Esophagus squamous epithelium (tissue), 5 donors: Measurements from ENCODE around the gene HLF. TPM values are rescaled to one million over a fixed set of nuclear protein-coding genes. Genes with fewer than 3 reads are reported as not detected.

Experiments
- DNase-seq: peaks from one replicate; lab custom pipeline; 2025; lab: John Stamatoyannopoulos, UW
- H3K27ac ChIP-seq, 4 donors: fragments of 200-600 bp; sonication (generic); one replicate each; pipeline ENCODE4 v1.5.1; 2016 to 2019; ENCODE audit warnings: mild to moderate bottlenecking in 1 of 4
- H3K27me3 ChIP-seq, 4 donors: fragments of 200-600 bp; sonication (generic); 1 replicate in 3 of 4; 2 replicates in 1 of 4; pipeline versions ENCODE4 v1.5.1 to v1.6.0; 2017 to 2021; ENCODE audit warnings: antibody characterized with exemption in 1 of 4
- H3K36me3 ChIP-seq, 3 donors: fragments of 200-600 bp; sonication (generic); one replicate each; pipeline ENCODE4 v1.5.1; 2016 to 2019
- H3K4me1 ChIP-seq, 3 donors: fragments of 200-600 bp; sonication (generic); one replicate each; pipeline ENCODE4 v1.5.1; 2017 to 2019
- H3K4me3 ChIP-seq, 4 donors: fragments of 200-600 bp; sonication (generic); 1 replicate in 3 of 4; 2 replicates in 1 of 4; pipeline ENCODE4 v1.5.1; 2016 to 2019; ENCODE audit warnings: mild to moderate bottlenecking in 2 of 4, moderate library complexity in 1 of 4
- H3K9me3 ChIP-seq, 3 donors: fragments of 200-600 bp; sonication (generic); one replicate each; pipeline ENCODE4 v1.5.1; 2016 to 2019
- CTCF ChIP-seq, 6 experiments: fragments of 450-650 bp in 4 of 6; fragments of 200-600 bp in 2 of 6; sonication (generic) in 2 of 6; IDR thresholded peaks; one replicate each; pipeline ENCODE4 v1.5.1; 2016 to 2019; ENCODE audit warnings: antibody characterized with exemption in 6 of 6, mild to moderate bottlenecking in 4 of 6, moderate library complexity in 4 of 6
- POLR2A ChIP-seq, 4 donors: fragments of 450-650 bp; IDR thresholded peaks; one replicate each; pipeline ENCODE4 v1.6.1; 2017; ENCODE audit warnings: antibody characterized with exemption in 4 of 4, mild to moderate bottlenecking in 4 of 4, moderate library complexity in 3 of 4
- WGBS, 2 donors: methylation state at CpG; one replicate each; pipeline ENCODE4 v1.1.5; 2018; 5-methylcytosine and 5-hydroxymethylcytosine counted together
- intact Hi-C: fragments of 100-400 bp; cut with DNase I; formaldehyde crosslinking; loops from one replicate; pipeline ENCODE4 v1.15.0; 2022
- total RNA-seq, 4 donors: library from RNA; depleted of rRNA; stranded (reverse); fragments of >200 nt; gene quantifications; one replicate each; pipeline ENCODE4 v1.1.0, GENCODE V29; 2016
- donor health status: DM: yes; HTN: yes; CAD: no.

HLF gene
- total RNA-seq, 4 donors from 2014 or later: 7.7 to 55.1 (median 22.8) TPM

GRCh38 chr17:55284001-55284884 is 19.5 kb downstream of the HLF start:
- no peak for TF ChIP-seq CTCF (IDR thresholded peaks at IDR 0.05)
- TF ChIP-seq POLR2A (IDR thresholded peaks at IDR 0.05): no peak
- no peak for DNase-seq
- 46 to 70% methylated on average over 6 to 7 of the region's 7 CpGs for WGBS, 2 donors
- intact Hi-C loops: no loop called here
- peaks cover 22 to 95% (median 51%) of the 10 kb centered on the region in 3 donors for H3K4me1 ChIP-seq
- H3K36me3 ChIP-seq: peaks cover 0 to 41% (median 5%) of the 10 kb centered on the region in 3 donors
- H3K9me3 ChIP-seq: no peaks in the 10 kb centered on the region
- H3K4me3 ChIP-seq: peak overlapping the region in 1 of 4 donors; percentile 15
- H3K27ac ChIP-seq: peak overlapping the region; percentile 66 to 93 (median 87)
- no peaks in the 10 kb centered on the region for H3K27me3 ChIP-seq

- Histone ChIP-seq H3K4me3 (no peak overlapping the region), H3K27ac (peak overlapping the region; percentile 66 to 93 (median 87)), H3K36me3 (peaks cover 0 to 43% (median 3%) of the 10 kb centered on the region in 3 donors), H3K9me3 (no peaks in the 10 kb centered on the region), H3K4me1 (peaks cover 22 to 96% (median 51%) of the 10 kb centered on the region in 3 donors), H3K27me3 (no peaks in the 10 kb centered on the region)
- DNase-seq: no peak
- no peak for TF ChIP-seq POLR2A (IDR thresholded peaks at IDR 0.05)
- no peak for TF ChIP-seq CTCF (IDR thresholded peaks at IDR 0.05)
- intact Hi-C loops: no loop called here
- 17 to 20% methylated on average over 1 to 2 of the region's 2 CpGs for WGBS, 2 donors
These were observed 20.2 kb downstream of the HLF start for GRCh38 chr17:55284944-55285339.

GRCh38 chr17:55285340-55286301 is 20.9 kb downstream of the HLF start:
- WGBS, 2 donors: 20 to 30% methylated on average over 7 to 10 of the region's 11 CpGs
- Histone ChIP-seq H3K4me3 (peak overlapping the region in 1 of 4 donors; percentile 38), H3K27me3 (no peaks in the 10 kb centered on the region), H3K4me1 (peaks cover 22 to 98% (median 51%) of the 10 kb centered on the region in 3 donors), H3K9me3 (no peaks in the 10 kb centered on the region), H3K36me3 (peaks cover 0 to 43% (median 0%) of the 10 kb centered on the region in 3 donors), H3K27ac (peak overlapping the region; percentile 66 to 93 (median 87))
- intact Hi-C loops: no loop called here
- DNase-seq: no peak
- TF ChIP-seq POLR2A (IDR thresholded peaks at IDR 0.05) (no peak), CTCF (IDR thresholded peaks at IDR 0.05) (no peak)

DNA sequence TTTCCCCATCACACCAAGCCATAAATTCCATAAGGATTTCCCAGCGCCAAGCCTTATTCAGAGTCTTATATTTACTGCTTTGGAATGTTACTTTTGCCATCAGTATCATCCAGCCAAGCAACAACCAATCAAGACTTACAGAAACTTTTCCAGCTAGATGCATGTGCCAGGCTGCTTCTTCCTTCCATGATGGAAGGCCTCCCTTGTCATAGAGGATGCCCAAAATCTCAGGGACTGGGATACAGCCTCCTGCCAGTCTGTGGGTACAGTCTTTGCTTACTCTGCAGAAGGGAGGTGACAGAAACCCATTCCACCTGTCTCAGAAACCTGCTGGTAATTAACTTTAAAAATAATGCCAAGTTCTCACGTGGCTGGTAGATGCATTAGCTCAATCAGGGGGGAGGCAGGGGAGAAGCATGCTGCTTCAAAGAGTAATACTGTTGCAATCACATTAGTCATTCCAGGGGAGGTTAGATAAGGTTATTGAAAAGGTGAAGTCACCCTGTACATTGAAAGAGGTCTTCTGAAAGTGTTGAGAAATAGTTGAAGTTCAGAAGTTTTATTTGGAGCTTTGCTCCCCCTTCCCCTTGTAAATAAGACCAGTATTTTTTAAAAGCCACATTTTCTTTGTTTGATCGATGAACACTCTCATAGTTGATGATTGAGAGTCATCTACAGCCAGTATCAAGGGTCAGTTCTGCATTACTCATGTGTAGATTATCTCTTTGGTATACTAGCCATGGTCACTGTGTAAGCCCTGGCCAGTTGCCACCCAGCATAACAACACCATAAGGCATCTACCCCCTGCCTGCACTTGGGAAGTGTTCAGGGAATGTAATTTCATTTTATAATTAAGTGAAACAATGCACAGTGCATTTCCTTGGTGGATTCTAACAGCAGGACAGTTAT is 22.2 kb downstream of the HLF start:
- Histone ChIP-seq H3K9me3 (no peaks in the 10 kb centered on the region), H3K27ac (peak overlapping the region; percentile 66 to 93 (median 87)), H3K36me3 (peaks cover 0 to 43% (median 0%) of the 10 kb centered on the region in 3 donors), H3K4me1 (peaks cover 22 to 89% (median 51%) of the 10 kb centered on the region in 3 donors), H3K27me3 (no peaks in the 10 kb centered on the region), H3K4me3 (no peak overlapping the region)
- intact Hi-C loops: no loop called here
- TF ChIP-seq POLR2A (IDR thresholded peaks at IDR 0.05) (no peak), CTCF (IDR thresholded peaks at IDR 0.05) (no peak)
- 55 to 74% methylated on average over 3 of the region's 3 CpGs for WGBS, 2 donors
- no peak for DNase-seq
